ENCODE data around the gene LNPK. TPM values are rescaled to one million over a fixed set of nuclear protein-coding genes. Genes with fewer than 3 reads are reported as not detected.

Gene LNPK
- total RNA-seq (2012; rRNA removed): 48.6 and 59.4 TPM in 2 replicates
- 14.7 and 18.7 TPM in 2 replicates for polyA plus RNA-seq (2012; rRNA removed)
- 3.1 TPM in 2 replicates for polyA plus RNA-seq (2012; cell fraction: cytosol; rRNA removed)
- 0.90 and 12.4 TPM in 2 replicates for polyA plus RNA-seq (2012; cell fraction: nucleus; rRNA removed; ENCODE audit: low replicate concordance)
- percentile 61 among the genes with signal in this experiment for Bru-seq, nascent RNA
- percentile 69 among the genes with signal in this experiment for BruChase-seq, experiment 1, labeled RNA remaining after a 6-hour chase
- BruChase-seq, experiment 2, labeled RNA remaining after a 2-hour chase: percentile 71 among the genes with signal in this experiment
- long read RNA-seq, full-length matches to known transcripts: 33 of 47 reads
- long read RNA-seq, partial matches to known transcripts: 3 of 47 reads
- long read RNA-seq, other reads (novel, unspliced or antisense): 11 of 47 reads

- Histone ChIP-seq H3K27me3 (ENCODE audit: control insufficient read depth, insufficient read depth, low read length) (no peaks in the 10 kb centered on the region), H3K4ac (ENCODE audit: low read depth, low read length) (peak within 1 kb of the TSS; percentile 74), H3K27ac (ENCODE audit: insufficient read depth, low read length) (peak within 1 kb of the TSS; percentile 65), H2BK15ac (ENCODE audit: low read depth, low read length) (no peak within 1 kb of the TSS), H3K9ac (ENCODE audit: low read depth, low read length) (peak within 1 kb of the TSS; percentile 81), H4K20me1 (ENCODE audit: insufficient read depth, low read length) (no peaks in the 10 kb centered on the region), H4K8ac (ENCODE audit: low read depth in 2 of 2, low read length in 2 of 2) (peak within 1 kb of the TSS; percentile 81 to 95), H2BK5ac (ENCODE audit: low read depth, low read length, poor library complexity, severe bottlenecking) (peak within 1 kb of the TSS; percentile 72), H3K79me1 (ENCODE audit: low read depth in 1 of 2, low read length in 2 of 2) (peaks cover 4 to 23% of the 10 kb centered on the region in 2 experiments; a peak in 3 of 4 replicates), H3K9me1 (ENCODE audit: insufficient read depth, low read length) (no peaks in the 10 kb centered on the region), H2BK120ac (ENCODE audit: low read depth, low read length) (peak within 1 kb of the TSS; percentile 12; the same call in 1 of the 2 replicates), H2AK9ac (replicated peaks; ENCODE audit: low read depth, low read length, poor library complexity) (peak within 1 kb of the TSS; percentile 73), H3K9me3 (ENCODE audit: control insufficient read depth, insufficient read depth, low read length) (no peaks in the 10 kb centered on the region), H3K14ac (replicated peaks; ENCODE audit: low read depth, low read length) (peak within 1 kb of the TSS; percentile 92), H3K4me2 (ENCODE audit: low read depth, low read length) (peak within 1 kb of the TSS; percentile 87), H3K36me3 (ENCODE audit: control insufficient read depth, insufficient read depth, low read length) (no peaks in the 10 kb centered on the region), H3K23ac (ENCODE audit: low read depth, low read length) (peak within 1 kb of the TSS; percentile 85), H2BK20ac (ENCODE audit: low read depth, low read length) (no peak within 1 kb of the TSS), H2AK5ac (ENCODE audit: low read depth, low read length) (no peak within 1 kb of the TSS), H3K4me1 (ENCODE audit: control insufficient read depth, insufficient read depth, low read length) (no peaks in the 10 kb centered on the region; the same call in 1 of the 2 replicates), H3K56ac (ENCODE audit: extremely low read depth, insufficient read depth, low read length) (peak within 1 kb of the TSS; percentile 80; the same call in 1 of the 2 replicates), H3K4me3 (ENCODE audit: insufficient read depth, low read depth, low read length) (peak within 1 kb of the TSS; percentile 76), H4K91ac (ENCODE audit: insufficient read depth, low read depth, low read length) (peak within 1 kb of the TSS; percentile 53), H4K5ac (ENCODE audit: low read depth, low read length) (peak within 1 kb of the TSS; percentile 64), H3K18ac (ENCODE audit: low read depth, low read length) (peak within 1 kb of the TSS; percentile 11; the same call in 1 of the 2 replicates), H2AFZ (replicated peaks; ENCODE audit: low read length, poor library complexity) (peak within 1 kb of the TSS; percentile 96)
- ATAC-seq (ENCODE audit: low read depth) (peak; percentile 95), DNase-seq (peak; percentile 82)
- WGBS, 2 experiments (ENCODE audit: extremely low coverage in 2 of 2, insufficient read length in 1 of 2): 0% methylated on average over 6 of the region's 57 CpGs; no CpG with 5 or more reads in 1 of the 2 experiments
- POLR2A ChIA-PET (ENCODE audit: unreplicated experiment): no interaction called here
- in situ Hi-C loops (cut with MboI; ENCODE audit: low sequenced_read_pairs): no loop called here
- CTCF ChIA-PET: interaction anchor here (1.0 kb wide), 1 partner anchor 14 kb away, joined by 3 read pairs; no protein-coding TSS in a partner anchor
- dilution Hi-C loops (cut with HindIII; ENCODE audit: low sequenced_read_pairs, unreplicated experiment): no loop called here
- intact Hi-C loops (cut with micrococcal nuclease): loop anchor here (2.0 to 5.0 kb wide), 2 partner anchors 160 to 311 kb away; no protein-coding TSS in a partner anchor
- no TSS peak for BruUV-seq (replicated peaks)
- TF ChIP-seq ELK1 (IDR thresholded peaks at IDR 0.05; ENCODE audit: borderline replicate concordance, low read depth, low read length) (no peak), NFE2L2 (IDR thresholded peaks at IDR 0.05; ENCODE audit: low read depth, low read length) (no peak), POLR2A (IDR thresholded peaks at IDR 0.05; ENCODE audit: low read depth, low read length) (peak; percentile 60; the same call in 1 of the 2 replicates), SMC3 (IDR thresholded peaks at IDR 0.05; ENCODE audit: low read depth, low read length) (no peak), MAZ (IDR thresholded peaks at IDR 0.05; ENCODE audit: borderline replicate concordance, low read depth, low read length) (no peak; the same call in 1 of the 2 replicates), USF2 (IDR thresholded peaks at IDR 0.05; ENCODE audit: low read depth, low read length) (peak; percentile 98), RAD21 (IDR thresholded peaks at IDR 0.05; ENCODE audit: low read length) (no peak), BHLHE40 (IDR thresholded peaks at IDR 0.05; ENCODE audit: low read depth, low read length) (peak; percentile 71), RFX5 (IDR thresholded peaks at IDR 0.05; ENCODE audit: low read depth, low read length) (no peak), MAFK (IDR thresholded peaks at IDR 0.05; ENCODE audit: low read depth, low read length) (no peak), CTCF (conservative IDR thresholded peaks at IDR 0.05; ENCODE audit: low read depth, low read length) (no peak), CEBPB (IDR thresholded peaks at IDR 0.05; ENCODE audit: low read depth, low read length) (no peak)
Observed at GRCh38 chr2:176001916-176002687, at the start of gene LNPK. Gene LNPK, minus strand, starts transcription at chr2:176002267. Its CDS starts 6,683 bp downstream, at chr2:175995584.
